GM12891 (cell line): ENCODE data around the gene JAZF1.

Experiments used
- POLR2A ChIP-seq: IDR thresholded peaks from 2 replicates; pipeline ENCODE4 v1.6.1; 2011; ENCODE audit warnings: low read depth, low read length, control low read depth
- POU2F2 ChIP-seq: IDR thresholded peaks from 2 replicates; pipeline ENCODE4 v1.6.1; 2011; ENCODE audit warnings: low read depth, mild to moderate bottlenecking, control low read depth, low read length, moderate library complexity
- SPI1 ChIP-seq: IDR thresholded peaks from 2 replicates; pipeline ENCODE4 v1.6.1; 2011; ENCODE audit warnings: low read depth, low read length, control low read depth
- TAF1 ChIP-seq: IDR thresholded peaks from 2 replicates; pipeline ENCODE4 v1.6.1; 2011; ENCODE audit warnings: low read depth, low read length, control low read depth

DNA sequence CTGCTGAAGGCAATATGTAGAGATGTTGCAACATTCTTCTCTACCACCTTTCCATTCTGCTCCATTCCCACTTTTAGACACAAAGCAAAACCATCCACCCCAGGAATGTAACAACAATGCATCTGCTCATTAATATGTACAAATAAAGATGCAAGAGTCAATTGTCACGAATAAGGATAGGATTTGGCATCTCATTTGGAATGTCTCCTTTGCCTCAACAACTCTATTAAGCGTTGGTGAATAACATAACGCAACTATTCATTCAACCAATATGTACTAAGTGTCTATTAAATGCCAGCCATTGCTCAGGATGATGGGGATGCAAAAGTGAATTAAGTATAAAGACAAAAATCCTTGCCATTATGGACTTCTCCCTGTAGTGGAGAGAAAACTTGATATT is 152.1 kb downstream of the JAZF1 start:
- TF ChIP-seq POLR2A (no peak), TAF1 (no peak), POU2F2 (no peak), SPI1 (no peak)
